Stomach (tissue), 9 donors: ENCODE data around the gene ANAPC4. TPM values are rescaled to one million over a fixed set of nuclear protein-coding genes. Genes with fewer than 3 reads are reported as not detected.

Experiments used
- DNase-seq, 2 donors: peaks; one replicate each; pipeline versions ENCODE4 v3.0.0 to v3.0.0-alpha.2; 2013 to 2019
- H3K27ac ChIP-seq, 5 donors: fragments of 200-600 bp in 4 of 5; sonication (generic) in 4 of 5; one replicate each; pipeline ENCODE4 v1.5.1; 2013 to 2019; ENCODE audit warnings: mild to moderate bottlenecking in 1 of 5, moderate library complexity in 1 of 5
- H3K27me3 ChIP-seq, 3 donors: fragments of 200-600 bp; sonication (generic); one replicate each; pipeline ENCODE4 v1.5.1; 2017 to 2019; ENCODE audit warnings: mixed run types in 1 of 3
- H3K36me3 ChIP-seq, 4 donors: fragments of 200-600 bp; sonication (generic); 1 replicate in 3 of 4; 2 replicates in 1 of 4; pipeline ENCODE4 v1.5.1; 2016 to 2019
- H3K4me1 ChIP-seq, 4 donors: fragments of 200-600 bp; sonication (generic); one replicate each; pipeline ENCODE4 v1.5.1; 2016 to 2019
- H3K4me3 ChIP-seq, 4 donors: fragments of 200-600 bp; sonication (generic) in 3 of 4; one replicate each; pipeline ENCODE4 v1.5.1; 2016 to 2019; ENCODE audit warnings: mild to moderate bottlenecking in 1 of 4
- H3K9me3 ChIP-seq, 4 donors: fragments of 200-600 bp; sonication (generic); one replicate each; pipeline ENCODE4 v1.5.1; 2016 to 2019
- EP300 ChIP-seq: sonication (generic); formaldehyde crosslinking; IDR thresholded peaks from one replicate; pipeline ENCODE4 v1.6.1; 2017; ENCODE audit warnings: antibody characterized with exemption
- POLR2A ChIP-seq, 4 donors: fragments of 450-650 bp; IDR thresholded peaks; one replicate each; pipeline ENCODE4 v1.6.1; 2016; ENCODE audit warnings: antibody characterized with exemption in 4 of 4, control low read depth in 2 of 4, mild to moderate bottlenecking in 1 of 4, moderate library complexity in 1 of 4
- POLR2AphosphoS5 ChIP-seq, 3 donors: sonication (generic); formaldehyde crosslinking; IDR thresholded peaks; one replicate each; pipeline ENCODE4 v1.6.1; 2016; ENCODE audit warnings: antibody characterized with exemption in 3 of 3
- WGBS, 5 donors: extraction: QIAGEN DNeasy Blood & Tissue Kit in 3 of 5; methylation state at CpG; one replicate each; pipeline versions ENCODE4 v1.1.5 to v1.1.7; 2013 to 2018; 5-methylcytosine and 5-hydroxymethylcytosine counted together
- intact Hi-C: fragments of 100-400 bp; cut with DNase I; formaldehyde crosslinking; loops from one replicate; pipeline ENCODE4 v1.15.1; 2023; ENCODE audit warnings: low total_unique reads
- polyA plus RNA-seq, 3 donors: library from polyadenylated mRNA; stranded (reverse); fragments of 200-250 nt; gene quantifications; one replicate each; pipeline ENCODE4 v1.2.3, GENCODE V29; 2013
- total RNA-seq, 5 donors: library from RNA; depleted of rRNA; stranded (reverse); fragments of >200 nt; gene quantifications; one replicate each; pipeline versions ENCODE4 v1.1.0 to v1.2.3, GENCODE V29; 2014 to 2016
- TF ChIP-seq, protein P1 (sequence below), 7 experiments: fragments of 450-650 bp in 4 of 7; fragments of 200-600 bp in 3 of 7; sonication (generic) in 3 of 7; IDR thresholded peaks; one replicate each; pipeline ENCODE4 v1.5.1; 2016 to 2019; ENCODE audit warnings: antibody characterized with exemption in 7 of 7, control low read depth in 2 of 7, mild to moderate bottlenecking in 1 of 7
- donor health status: healthy with polysubstance abuse.
- donor health status: Bipolar disorder and iron deficiency.
- donor health status: healthy.

The ANAPC4 gene
- total and polyA plus RNA-seq, 8 donors, result 9.0 to 72.8 (median 27.0) TPM

DNA sequence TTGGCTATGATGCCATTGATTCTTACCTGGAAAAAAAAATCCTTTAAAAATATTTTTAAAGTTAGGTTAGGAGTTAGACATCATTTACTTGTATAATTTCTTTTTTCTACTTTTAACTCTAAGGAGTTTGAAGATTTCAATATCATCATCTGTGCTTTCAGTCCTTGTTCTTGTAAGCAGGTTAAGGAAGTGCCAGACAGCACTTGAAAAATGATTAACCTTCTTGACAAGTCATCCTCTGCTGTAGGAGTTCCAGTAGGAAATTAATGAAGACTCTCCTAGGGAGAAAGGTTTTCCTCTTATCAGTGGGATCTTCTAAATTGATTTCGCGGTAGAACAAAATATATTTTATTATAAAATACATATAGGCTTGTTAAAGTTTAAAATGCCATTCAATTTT, 29.1 kb upstream of the ANAPC4 start:
- H3K4me3 ChIP-seq, result no peak overlapping the region
- intact Hi-C loops, result no loop called here
- 69 to 97% (median 79%) methylated on average over 2 of the region's 2 CpGs for WGBS, 5 donors
- H3K4me1 ChIP-seq, result peaks cover 0 to 7% (median 0%) of the 10 kb centered on the region in 4 donors
- no peak overlapping the region for H3K27ac ChIP-seq
- H3K36me3 ChIP-seq, result peaks cover 0 to 32% (median 15%) of the 10 kb centered on the region in 4 donors
- DNase-seq, result no peak
- no peaks in the 10 kb centered on the region for H3K27me3 ChIP-seq
- TF ChIP-seq, protein P1, sequence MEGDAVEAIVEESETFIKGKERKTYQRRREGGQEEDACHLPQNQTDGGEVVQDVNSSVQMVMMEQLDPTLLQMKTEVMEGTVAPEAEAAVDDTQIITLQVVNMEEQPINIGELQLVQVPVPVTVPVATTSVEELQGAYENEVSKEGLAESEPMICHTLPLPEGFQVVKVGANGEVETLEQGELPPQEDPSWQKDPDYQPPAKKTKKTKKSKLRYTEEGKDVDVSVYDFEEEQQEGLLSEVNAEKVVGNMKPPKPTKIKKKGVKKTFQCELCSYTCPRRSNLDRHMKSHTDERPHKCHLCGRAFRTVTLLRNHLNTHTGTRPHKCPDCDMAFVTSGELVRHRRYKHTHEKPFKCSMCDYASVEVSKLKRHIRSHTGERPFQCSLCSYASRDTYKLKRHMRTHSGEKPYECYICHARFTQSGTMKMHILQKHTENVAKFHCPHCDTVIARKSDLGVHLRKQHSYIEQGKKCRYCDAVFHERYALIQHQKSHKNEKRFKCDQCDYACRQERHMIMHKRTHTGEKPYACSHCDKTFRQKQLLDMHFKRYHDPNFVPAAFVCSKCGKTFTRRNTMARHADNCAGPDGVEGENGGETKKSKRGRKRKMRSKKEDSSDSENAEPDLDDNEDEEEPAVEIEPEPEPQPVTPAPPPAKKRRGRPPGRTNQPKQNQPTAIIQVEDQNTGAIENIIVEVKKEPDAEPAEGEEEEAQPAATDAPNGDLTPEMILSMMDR (IDR thresholded peaks at IDR 0.05), result no peak
- no peak for TF ChIP-seq POLR2AphosphoS5 (IDR thresholded peaks at IDR 0.05)
- no peak for TF ChIP-seq POLR2A (IDR thresholded peaks at IDR 0.05)
- no peak for TF ChIP-seq EP300
- H3K9me3 ChIP-seq, result no peaks in the 10 kb centered on the region

DNA sequence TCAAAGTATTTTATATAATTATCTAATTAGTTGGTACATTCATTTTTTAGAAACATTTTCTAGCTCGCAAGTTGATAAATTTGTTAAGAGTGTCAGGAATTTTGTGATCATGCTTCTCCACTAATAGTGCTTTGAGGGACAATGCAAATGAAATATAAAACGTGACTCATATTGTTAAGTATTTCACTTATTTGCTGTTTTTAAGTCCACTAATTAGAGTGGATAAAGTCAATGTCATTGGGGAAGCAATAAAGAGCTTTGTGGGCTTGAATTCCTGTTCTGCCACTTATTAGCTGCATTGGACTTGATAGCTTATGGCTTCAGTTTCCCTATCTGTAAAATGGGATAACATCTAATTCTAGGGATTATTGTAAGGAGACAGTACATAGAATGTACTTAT, 26.5 kb upstream of the ANAPC4 start:
- 89 to 93% (median 90%) methylated on average over 2 of the region's 2 CpGs for WGBS, 5 donors
- DNase-seq, result no peak
- H3K4me3 ChIP-seq, result no peak overlapping the region
- TF ChIP-seq POLR2A (IDR thresholded peaks at IDR 0.05) (no peak), EP300 (no peak), POLR2AphosphoS5 (IDR thresholded peaks at IDR 0.05) (no peak)
- TF ChIP-seq, protein P1 (IDR thresholded peaks at IDR 0.05), result no peak
- no peak overlapping the region for H3K27ac ChIP-seq
- no peaks in the 10 kb centered on the region for H3K9me3 ChIP-seq
- H3K36me3 ChIP-seq, result peaks cover 0 to 36% (median 15%) of the 10 kb centered on the region in 4 donors
- peaks cover 0 to 7% (median 0%) of the 10 kb centered on the region in 4 donors for H3K4me1 ChIP-seq
- intact Hi-C loops, result no loop called here
- H3K27me3 ChIP-seq, result no peaks in the 10 kb centered on the region

DNA sequence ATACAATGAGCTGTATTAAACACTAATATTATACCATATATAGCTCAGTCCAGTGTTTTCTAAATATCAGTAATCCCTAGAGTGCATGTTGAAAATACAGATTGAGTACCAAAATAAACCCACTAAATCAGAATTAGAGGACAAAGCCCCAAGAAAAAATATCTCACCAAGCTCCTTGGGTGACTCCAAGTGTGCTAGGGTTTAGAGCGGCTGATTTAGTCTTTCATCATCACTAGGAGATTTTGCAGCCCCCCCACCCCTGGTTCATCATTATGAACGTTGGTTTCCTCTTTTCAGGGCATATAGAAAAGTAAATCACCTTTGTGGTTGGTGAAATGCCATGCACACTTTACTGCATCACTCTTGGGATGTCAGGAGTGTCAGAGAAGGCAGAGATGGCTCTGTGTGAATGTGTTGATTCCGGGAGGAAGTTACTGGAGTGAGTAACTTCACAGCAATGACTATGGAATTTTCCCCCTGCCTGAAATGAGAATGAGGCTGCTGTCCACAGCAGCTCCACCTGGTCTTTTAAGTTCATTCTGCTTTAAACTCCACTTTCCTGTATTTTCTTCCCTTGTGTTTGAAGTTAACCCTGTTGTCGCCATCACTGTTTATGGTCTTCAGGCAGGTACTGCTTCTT, 25.2 kb upstream of the ANAPC4 start:
- intact Hi-C loops, result no loop called here
- TF ChIP-seq POLR2AphosphoS5 (IDR thresholded peaks at IDR 0.05), result no peak
- no peak for TF ChIP-seq EP300
- TF ChIP-seq, protein P1 (IDR thresholded peaks at IDR 0.05), result no peak
- no peak for TF ChIP-seq POLR2A (IDR thresholded peaks at IDR 0.05)
- H3K4me3 ChIP-seq, result no peak overlapping the region
- DNase-seq, result no peak
- 83 to 91% (median 90%) methylated on average over 4 of the region's 4 CpGs for WGBS, 5 donors
- H3K36me3 ChIP-seq, result peaks cover 0 to 36% (median 15%) of the 10 kb centered on the region in 4 donors
- no peaks in the 10 kb centered on the region for H3K27me3 ChIP-seq
- H3K27ac ChIP-seq, result no peak overlapping the region
- peaks cover 0 to 7% (median 0%) of the 10 kb centered on the region in 4 donors for H3K4me1 ChIP-seq
- H3K9me3 ChIP-seq, result no peaks in the 10 kb centered on the region

- Histone ChIP-seq H3K27ac (no peak overlapping the region), H3K9me3 (no peaks in the 10 kb centered on the region), H3K27me3 (no peaks in the 10 kb centered on the region), H3K36me3 (peaks cover 0 to 19% (median 11%) of the 10 kb centered on the region in 4 donors), H3K4me3 (no peak overlapping the region), H3K4me1 (no peaks in the 10 kb centered on the region)
- intact Hi-C loops, result no loop called here
- no peak for TF ChIP-seq EP300
- TF ChIP-seq POLR2AphosphoS5 (IDR thresholded peaks at IDR 0.05), result no peak
- TF ChIP-seq, protein P1 (IDR thresholded peaks at IDR 0.05), result no peak
- no peak for TF ChIP-seq POLR2A (IDR thresholded peaks at IDR 0.05)
- no peak for DNase-seq
- WGBS, 5 donors, result 96 to 100% (median 97%) methylated on average over 2 of the region's 2 CpGs
Measured at GRCh38 chr4:25356068-25356467, 21.0 kb upstream of the ANAPC4 start.
